A549 (cell line): ENCODE measurements around the gene CENPK. TPM values are rescaled to one million over a fixed set of nuclear protein-coding genes. Genes with fewer than 3 reads are reported as not detected.

Experiments used
- ATAC-seq, 2 experiments: fragments of 200-7000 bp in 1 of 2; fragments of >200 bp in 1 of 2; cut with Nextera tagmentation in 1 of 2; cut with Tn5 transposase in 1 of 2; 3 replicates each; pipeline versions ENCODE4 v1.8.0 to v1.9.1; 2018 to 2020; ENCODE audit warnings: mild to moderate bottlenecking in 1 of 2, moderate library complexity in 1 of 2
- CTCF ChIA-PET: fragments of 300-600 bp; sonication (Branson Sonifier 250); formaldehyde crosslinking; extraction: SDS; loops from one replicate; lab custom pipeline; 2021; ENCODE audit warnings: antibody characterized with exemption, inconsistent platforms; lab: Yijun Ruan, JAX
- POLR2A ChIA-PET: fragments of 350-600 bp; formaldehyde crosslinking; extraction: SDS; loops from one replicate; lab custom pipeline; 2021; ENCODE audit warnings: antibody characterized with exemption, inconsistent platforms; lab: Yijun Ruan, JAX
- DNase-seq, 2 experiments: peaks; one replicate each; pipeline versions ENCODE4 v3.0.0 to v3.0.0-alpha.2; 2011 to 2016; ENCODE audit warnings: low read depth in 1 of 2, low spot score in 1 of 2
- FAIRE-seq: peaks from 2 replicates; lab custom pipeline; 2011; peaks lifted over from hg19 to GRCh38; lab: Jason Lieb, UNC
- H3K27ac ChIP-seq, 2 experiments: fragments of >200 bp; sonication (Bioruptor Twin); formaldehyde crosslinking; 3 replicates each; pipeline ENCODE4 v1.5.1; 2016 to 2017
- H3K4me1 ChIP-seq: fragments of >200 bp; sonication (Bioruptor Twin); formaldehyde crosslinking; 3 replicates; pipeline ENCODE4 v1.6.1; 2016
- H3K4me2 ChIP-seq: fragments of >200 bp; sonication (Bioruptor Twin); formaldehyde crosslinking; 3 replicates; pipeline ENCODE4 v1.6.1; 2016
- H3K4me3 ChIP-seq: fragments of >200 bp; sonication (Bioruptor Twin); formaldehyde crosslinking; 3 replicates; pipeline ENCODE4 v1.5.1; 2016
- H3K9me3 ChIP-seq: fragments of >200 bp; sonication (Bioruptor Twin); formaldehyde crosslinking; 3 replicates; pipeline ENCODE4 v1.6.1; 2016
- CBX8 ChIP-seq: fragments of 200-600 bp; sonication (generic); IDR thresholded peaks from 2 replicates; pipeline ENCODE4 v1.6.1; 2016
- CEBPB ChIP-seq, 2 experiments: fragments of >200 bp in 1 of 2; sonication (Bioruptor Twin) in 1 of 2; formaldehyde crosslinking in 1 of 2; IDR thresholded peaks; 2 replicates each; pipeline ENCODE4 v1.6.1; 2012 to 2016
- CHD2 ChIP-seq: fragments of 150-350 bp; IDR thresholded peaks from 2 replicates; pipeline ENCODE4 v1.6.1; 2014; ENCODE audit warnings: low read length; ENCODE audit not compliant: partially characterized antibody
- CHD4 ChIP-seq: fragments of 200-600 bp; sonication (generic); IDR thresholded peaks from 2 replicates; pipeline ENCODE4 v1.6.1; 2016; ENCODE audit warnings: antibody characterized with exemption, mild to moderate bottlenecking, borderline replicate concordance
- ESRRA ChIP-seq: fragments of 150-350 bp; IDR thresholded peaks from 2 replicates; pipeline ENCODE4 v1.6.1; 2014; ENCODE audit warnings: mild to moderate bottlenecking, low read length, borderline replicate concordance
- FOSB ChIP-seq: fragments of 250-450 bp; sonication (Bioruptor Pico); IDR thresholded peaks from 2 replicates; pipeline ENCODE4 v1.5.0; 2020; ENCODE audit warnings: mild to moderate bottlenecking, moderate library complexity
- FOSL2 ChIP-seq, 2 experiments: fragments of 450-650 bp in 1 of 2; fragments of >200 bp in 1 of 2; sonication (Bioruptor Twin) in 1 of 2; formaldehyde crosslinking; IDR thresholded peaks; 2 replicates each; pipeline versions ENCODE4 v1.5.0 to v1.6.1; 2016 to 2020; ENCODE audit warnings: mild to moderate bottlenecking in 1 of 2, moderate library complexity in 1 of 2
- JUN ChIP-seq, 2 experiments: fragments of >200 bp; sonication (Bioruptor Twin); formaldehyde crosslinking; IDR thresholded peaks; 2 replicates in 1 of 2; 3 replicates in 1 of 2; pipeline ENCODE4 v1.6.1; 2016 to 2017
- JUNB ChIP-seq: fragments of >200 bp; sonication (Bioruptor Twin); formaldehyde crosslinking; IDR thresholded peaks from 2 replicates; pipeline ENCODE4 v1.6.1; 2016
- KDM1A ChIP-seq: fragments of 200-600 bp; sonication (generic); IDR thresholded peaks from 2 replicates; pipeline ENCODE4 v1.6.1; 2016; ENCODE audit warnings: low read depth, mild to moderate bottlenecking
- KDM5A ChIP-seq: fragments of 200-600 bp; sonication (generic); IDR thresholded peaks from 2 replicates; pipeline ENCODE4 v1.6.1; 2016; ENCODE audit warnings: antibody characterized with exemption, mild to moderate bottlenecking
- MAFK ChIP-seq: fragments of 450-650 bp; IDR thresholded peaks from 2 replicates; pipeline ENCODE4 v1.6.1; 2014; ENCODE audit not compliant: partially characterized antibody
- MAZ ChIP-seq: fragments of 150-350 bp; IDR thresholded peaks from 2 replicates; pipeline ENCODE4 v1.6.1; 2014; ENCODE audit warnings: antibody characterized with exemption, low read depth, low read length, borderline replicate concordance
- NPAS2 ChIP-seq: fragments of 250-450 bp; sonication (Bioruptor Pico); IDR thresholded peaks from 2 replicates; pipeline ENCODE4 v1.8.0; 2022; ENCODE audit warnings: mild to moderate bottlenecking, moderate library complexity, borderline replicate concordance
- POLR2A ChIP-seq: IDR thresholded peaks from 2 replicates; pipeline ENCODE4 v1.6.1; 2012; ENCODE audit warnings: mild to moderate bottlenecking, low read length
- POLR2AphosphoS2 ChIP-seq: conservative IDR thresholded peaks from 2 replicates; pipeline ENCODE4 v1.6.1; 2012; ENCODE audit warnings: low read length, improper control_type of control experiment, inconsistent platforms
- RAD21 ChIP-seq, 2 experiments: fragments of >200 bp in 1 of 2; sonication (Bioruptor Twin) in 1 of 2; formaldehyde crosslinking in 1 of 2; IDR thresholded peaks in 1 of 2; conservative IDR thresholded peaks in 1 of 2; 2 replicates in 1 of 2; 3 replicates in 1 of 2; pipeline ENCODE4 v1.6.1; 2012 to 2018; ENCODE audit warnings: inconsistent platforms in 1 of 2
- RARB ChIP-seq: fragments of 250-450 bp; sonication (Bioruptor Pico); IDR thresholded peaks from 2 replicates; pipeline ENCODE4 v1.8.0; 2021; ENCODE audit warnings: mild to moderate bottlenecking, moderate library complexity
- RCOR1 ChIP-seq: fragments of 150-350 bp; IDR thresholded peaks from 2 replicates; pipeline ENCODE4 v1.6.1; 2014; ENCODE audit warnings: antibody characterized with exemption, low read length, low read depth
- SREBF2 ChIP-seq: fragments of 450-650 bp; IDR thresholded peaks from 2 replicates; pipeline ENCODE4 v1.6.1; 2014; ENCODE audit warnings: mild to moderate bottlenecking, moderate library complexity
- TP53 ChIP-seq: fragments of 250-450 bp; sonication (Bioruptor Pico); IDR thresholded peaks from 2 replicates; pipeline ENCODE4 v1.5.0; 2021; ENCODE audit warnings: mild to moderate bottlenecking, moderate library complexity
- ZC3H11A ChIP-seq: fragments of 450-650 bp; IDR thresholded peaks from 2 replicates; pipeline ENCODE4 v1.6.1; 2014; ENCODE audit warnings: antibody characterized with exemption, mild to moderate bottlenecking
- ZNF302 ChIP-seq: fragments of 250-450 bp; sonication (Bioruptor Pico); IDR thresholded peaks from 2 replicates; pipeline ENCODE4 v1.9.0; 2021; ENCODE audit warnings: inconsistent platforms, mild to moderate bottlenecking, moderate library complexity
- ZSCAN20 ChIP-seq: fragments of 250-450 bp; sonication (Bioruptor Pico); IDR thresholded peaks from 2 replicates; pipeline ENCODE4 v1.8.0; 2022; ENCODE audit warnings: mild to moderate bottlenecking, moderate library complexity
- WGBS: methylation state at CpG from one replicate; pipeline ENCODE4 v1.1.6; 2017; ENCODE audit errors: missing lambda C conversion rate; 5-methylcytosine and 5-hydroxymethylcytosine counted together
- polyA plus RNA-seq, 4 experiments: library from polyadenylated mRNA; depleted of rRNA in 3 of 4; stranded (reverse); fragments of >200 nt; fragmentation: RNase III in 1 of 4; extraction: RNeasy Plus Mini Kit Qiagen cat#74134 plus additional on column Dnase treatment in 1 of 4; gene quantifications; 2 replicates in 3 of 4; 3 replicates in 1 of 4; pipeline ENCODE4 v1.2.3, GENCODE V29; 2011 to 2017
- TF ChIP-seq, protein P1 (sequence below): fragments of >200 bp; sonication (Bioruptor Twin); formaldehyde crosslinking; IDR thresholded peaks from 3 replicates; pipeline ENCODE4 v1.5.1; 2016
- TF ChIP-seq, protein P2 (sequence below): fragments of >200 bp; sonication (Bioruptor Twin); formaldehyde crosslinking; IDR thresholded peaks from 2 replicates; pipeline ENCODE4 v1.6.1; 2016
- TF ChIP-seq, protein P3 (sequence below): fragments of >200 bp; sonication (Bioruptor Twin); formaldehyde crosslinking; IDR thresholded peaks from 3 replicates; pipeline ENCODE4 v1.6.1; 2016
- TF ChIP-seq, protein P4 (sequence below): IDR thresholded peaks from 2 replicates; pipeline ENCODE4 v1.6.1; 2012; ENCODE audit warnings: low read depth, borderline replicate concordance
- TF ChIP-seq, protein P5 (sequence below): fragments of 250-450 bp; sonication (Bioruptor Pico); IDR thresholded peaks from 2 replicates; pipeline ENCODE4 v1.5.0; 2020; ENCODE audit warnings: low read depth, mild to moderate bottlenecking, moderate library complexity
- TF ChIP-seq, protein P6 (sequence below): IDR thresholded peaks from 2 replicates; pipeline ENCODE4 v1.6.1; 2012

CENPK gene
- polyA plus RNA-seq, 2 of the 4 experiments (the other 2 are of a cell fraction), result 71.2 to 72.7 TPM

DNA sequence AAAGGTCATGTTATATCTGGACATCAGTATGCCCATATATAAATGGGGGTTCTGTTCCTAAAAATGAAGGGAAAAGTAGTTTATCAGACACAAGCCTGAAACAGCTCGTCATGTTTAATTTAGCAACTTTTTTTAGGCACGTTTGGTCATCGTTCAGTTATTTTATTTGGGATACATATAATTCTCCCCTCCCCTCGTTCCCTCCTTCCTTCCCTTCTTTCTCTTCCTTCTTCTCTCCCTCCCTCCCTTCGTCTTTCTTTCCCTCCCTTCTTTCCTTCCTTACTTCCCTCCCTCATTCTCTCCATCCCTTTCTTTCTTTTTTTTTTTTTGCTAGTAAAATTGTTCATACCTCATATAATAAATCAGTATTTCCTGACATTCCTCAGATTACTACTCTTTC is 3.5 kb upstream of the CENPK start:
- Histone ChIP-seq H3K27ac (no peak overlapping the region), H3K4me3 (no peak overlapping the region), H3K4me2 (no peak overlapping the region), H3K9me3 (no peaks in the 10 kb centered on the region), H3K4me1 (peaks cover 15% of the 10 kb centered on the region; the same call in 2 of the 3 replicates)
- ChIA-PET POLR2A (no interaction called here), CTCF (interaction anchor here (0.7 kb wide), 1 partner anchor 62 kb away, joined by 4 read pairs; no protein-coding TSS in a partner anchor)
- no peak for ATAC-seq
- DNase-seq, result no peak
- FAIRE-seq, result no peak
- TF ChIP-seq ZC3H11A (no peak), SREBF2 (no peak), RAD21 (conservative IDR thresholded peaks at IDR 0.05 in 1 of 2, IDR thresholded peaks at IDR 0.05 in 1 of 2) (no peak), KDM5A (no peak), FOSL2 (IDR thresholded peaks at IDR 0.05) (no peak), FOSL2 (CRISPR knock-in tag; IDR thresholded peaks at IDR 0.05) (no peak), JUN (IDR thresholded peaks at IDR 0.05) (no peak), JUNB (no peak), CHD4 (no peak), RCOR1 (no peak), ZSCAN20 (no peak), MAZ (no peak), RARB (CRISPR knock-in tag) (no peak), POLR2A (no peak), TP53 (CRISPR knock-in tag) (no peak), CBX8 (no peak)
- TF ChIP-seq, protein P1, sequence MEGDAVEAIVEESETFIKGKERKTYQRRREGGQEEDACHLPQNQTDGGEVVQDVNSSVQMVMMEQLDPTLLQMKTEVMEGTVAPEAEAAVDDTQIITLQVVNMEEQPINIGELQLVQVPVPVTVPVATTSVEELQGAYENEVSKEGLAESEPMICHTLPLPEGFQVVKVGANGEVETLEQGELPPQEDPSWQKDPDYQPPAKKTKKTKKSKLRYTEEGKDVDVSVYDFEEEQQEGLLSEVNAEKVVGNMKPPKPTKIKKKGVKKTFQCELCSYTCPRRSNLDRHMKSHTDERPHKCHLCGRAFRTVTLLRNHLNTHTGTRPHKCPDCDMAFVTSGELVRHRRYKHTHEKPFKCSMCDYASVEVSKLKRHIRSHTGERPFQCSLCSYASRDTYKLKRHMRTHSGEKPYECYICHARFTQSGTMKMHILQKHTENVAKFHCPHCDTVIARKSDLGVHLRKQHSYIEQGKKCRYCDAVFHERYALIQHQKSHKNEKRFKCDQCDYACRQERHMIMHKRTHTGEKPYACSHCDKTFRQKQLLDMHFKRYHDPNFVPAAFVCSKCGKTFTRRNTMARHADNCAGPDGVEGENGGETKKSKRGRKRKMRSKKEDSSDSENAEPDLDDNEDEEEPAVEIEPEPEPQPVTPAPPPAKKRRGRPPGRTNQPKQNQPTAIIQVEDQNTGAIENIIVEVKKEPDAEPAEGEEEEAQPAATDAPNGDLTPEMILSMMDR, result no peak
- TF ChIP-seq, protein P2, sequence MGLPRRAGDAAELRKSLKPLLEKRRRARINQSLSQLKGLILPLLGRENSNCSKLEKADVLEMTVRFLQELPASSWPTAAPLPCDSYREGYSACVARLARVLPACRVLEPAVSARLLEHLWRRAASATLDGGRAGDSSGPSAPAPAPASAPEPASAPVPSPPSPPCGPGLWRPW, result no peak
- TF ChIP-seq, protein P3, sequence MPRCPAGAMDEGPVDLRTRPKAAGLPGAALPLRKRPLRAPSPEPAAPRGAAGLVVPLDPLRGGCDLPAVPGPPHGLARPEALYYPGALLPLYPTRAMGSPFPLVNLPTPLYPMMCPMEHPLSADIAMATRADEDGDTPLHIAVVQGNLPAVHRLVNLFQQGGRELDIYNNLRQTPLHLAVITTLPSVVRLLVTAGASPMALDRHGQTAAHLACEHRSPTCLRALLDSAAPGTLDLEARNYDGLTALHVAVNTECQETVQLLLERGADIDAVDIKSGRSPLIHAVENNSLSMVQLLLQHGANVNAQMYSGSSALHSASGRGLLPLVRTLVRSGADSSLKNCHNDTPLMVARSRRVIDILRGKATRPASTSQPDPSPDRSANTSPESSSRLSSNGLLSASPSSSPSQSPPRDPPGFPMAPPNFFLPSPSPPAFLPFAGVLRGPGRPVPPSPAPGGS, result no peak
- TF ChIP-seq, protein P4, sequence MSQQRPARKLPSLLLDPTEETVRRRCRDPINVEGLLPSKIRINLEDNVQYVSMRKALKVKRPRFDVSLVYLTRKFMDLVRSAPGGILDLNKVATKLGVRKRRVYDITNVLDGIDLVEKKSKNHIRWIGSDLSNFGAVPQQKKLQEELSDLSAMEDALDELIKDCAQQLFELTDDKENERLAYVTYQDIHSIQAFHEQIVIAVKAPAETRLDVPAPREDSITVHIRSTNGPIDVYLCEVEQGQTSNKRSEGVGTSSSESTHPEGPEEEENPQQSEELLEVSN, result no peak
- WGBS, result 89% methylated on average over 5 of the region's 5 CpGs

DNA sequence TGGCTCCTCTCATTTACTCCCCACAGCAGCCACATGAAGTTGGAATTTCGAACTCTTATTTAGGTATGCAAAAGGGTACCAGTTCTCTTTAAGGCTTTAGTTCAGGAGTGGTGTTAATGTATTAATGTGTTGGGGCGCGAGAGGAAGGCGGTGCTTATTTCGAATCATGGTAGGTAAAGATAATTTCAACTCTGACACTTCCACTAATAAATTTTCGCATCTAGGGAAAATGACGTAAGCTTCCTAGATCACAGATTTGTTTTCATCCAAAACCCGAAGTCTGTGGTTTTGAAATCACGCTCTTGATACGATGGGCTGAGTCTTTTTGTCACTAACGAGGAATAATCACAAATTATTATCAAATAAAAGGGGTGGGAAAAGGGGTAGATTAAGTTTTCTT is 809 bp upstream of the CENPK start:
- Histone ChIP-seq H3K9me3 (no peaks in the 10 kb centered on the region), H3K4me2 (peak overlapping the region; percentile 73), H3K4me1 (peaks cover 21% of the 10 kb centered on the region; the same call in 2 of the 3 replicates)
- DNase-seq, result no peak
- CTCF ChIA-PET, result interaction anchor here (0.7 to 1.1 kb wide), 3 partner anchors 10 to 79 kb away, joined by 3 to 4 read pairs (median 3); no protein-coding TSS in a partner anchor
- TF ChIP-seq POLR2AphosphoS2, result no peak
- TF ChIP-seq CBX8, result no peak
- TF ChIP-seq ZNF302 (CRISPR knock-in tag), result no peak
- no peak for TF ChIP-seq CEBPB (IDR thresholded peaks at IDR 0.05)
- TF ChIP-seq, protein P5, sequence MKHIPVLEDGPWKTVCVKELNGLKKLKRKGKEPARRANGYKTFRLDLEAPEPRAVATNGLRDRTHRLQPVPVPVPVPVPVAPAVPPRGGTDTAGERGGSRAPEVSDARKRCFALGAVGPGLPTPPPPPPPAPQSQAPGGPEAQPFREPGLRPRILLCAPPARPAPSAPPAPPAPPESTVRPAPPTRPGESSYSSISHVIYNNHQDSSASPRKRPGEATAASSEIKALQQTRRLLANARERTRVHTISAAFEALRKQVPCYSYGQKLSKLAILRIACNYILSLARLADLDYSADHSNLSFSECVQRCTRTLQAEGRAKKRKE (CRISPR knock-in tag), result no peak
- TF ChIP-seq NPAS2 (CRISPR knock-in tag), result no peak
- TF ChIP-seq, protein P6, sequence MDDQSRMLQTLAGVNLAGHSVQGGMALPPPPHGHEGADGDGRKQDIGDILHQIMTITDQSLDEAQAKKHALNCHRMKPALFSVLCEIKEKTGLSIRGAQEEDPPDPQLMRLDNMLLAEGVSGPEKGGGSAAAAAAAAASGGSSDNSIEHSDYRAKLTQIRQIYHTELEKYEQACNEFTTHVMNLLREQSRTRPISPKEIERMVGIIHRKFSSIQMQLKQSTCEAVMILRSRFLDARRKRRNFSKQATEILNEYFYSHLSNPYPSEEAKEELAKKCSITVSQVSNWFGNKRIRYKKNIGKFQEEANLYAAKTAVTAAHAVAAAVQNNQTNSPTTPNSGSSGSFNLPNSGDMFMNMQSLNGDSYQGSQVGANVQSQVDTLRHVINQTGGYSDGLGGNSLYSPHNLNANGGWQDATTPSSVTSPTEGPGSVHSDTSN, result no peak
- no peak for TF ChIP-seq MAFK
- TF ChIP-seq JUNB, result no peak
- no peak for TF ChIP-seq KDM1A
- TF ChIP-seq ESRRA, result no peak
- TF ChIP-seq KDM5A, result no peak
- no peak for TF ChIP-seq FOSB (CRISPR knock-in tag)
- TF ChIP-seq CHD2, result no peak
- TF ChIP-seq, all 56 proteins: peak for 0
- POLR2A ChIA-PET, result interaction anchor here (1.8 kb wide), 1 partner anchor 10 kb away, joined by 9 read pairs; no protein-coding TSS in a partner anchor
- FAIRE-seq (no peak), ATAC-seq (no peak)
- Histone ChIP-seq H3K27ac (peak overlapping the region; percentile 79 to 91), H3K4me3 (peak overlapping the region; percentile 62)
- WGBS, result 4% methylated on average over 11 of the region's 11 CpGs
